ENCODE results near the gene TRPM5.
"Not testable (repeated sequence)": the region's sequence is repeated elsewhere in the genome, so short reads cannot be mapped to it uniquely, and the experiment has no call there.

GRCh38 chr11:2480067-2480873, 36.0 kb upstream of the TRPM5 start:
- TF ChIP-seq CTCF (IDR thresholded peaks at IDR 0.05; ENCODE audit: insufficient read depth, low read depth, low read length); EZH2 (IDR thresholded peaks at IDR 0.05; ENCODE audit: insufficient read depth, low read length): not testable (repeated sequence)

All from astrocyte (in vitro differentiated cells and primary cell).